ENCODE data around the gene RTN4RL1.

The RTN4RL1 gene

GRCh38 chr17:2058586-2059546 lies 33.7 kb upstream of the RTN4RL1 start:
- H3K27ac ChIP-seq = no peak overlapping the region

GRCh38 chr17:2057760-2058585 lies 32.8 kb upstream of the RTN4RL1 start:
- no peak for TF ChIP-seq CTCF (conservative IDR thresholded peaks at IDR 0.05)
- H3K27ac ChIP-seq = no peak overlapping the region

More at GRCh38 chr17:2058586-2059546, 33.7 kb upstream of the RTN4RL1 start:
- TF ChIP-seq CTCF (conservative IDR thresholded peaks at IDR 0.05) = peak; percentile 53; the same call in 1 of the 2 replicates

- no peak for TF ChIP-seq CTCF (conservative IDR thresholded peaks at IDR 0.05)
- H3K27ac ChIP-seq = no peak overlapping the region
These were observed 32.1 kb upstream of the RTN4RL1 start for GRCh38 chr17:2057175-2057759.

- H3K27ac ChIP-seq = no peak overlapping the region
- no peak for TF ChIP-seq CTCF (conservative IDR thresholded peaks at IDR 0.05)
These were observed 31.4 kb upstream of the RTN4RL1 start for GRCh38 chr17:2056206-2057174.

GRCh38 chr17:2055292-2056205 lies 30.4 kb upstream of the RTN4RL1 start:
- peak overlapping the region; percentile 54; the same call in 1 of the 2 replicates for H3K27ac ChIP-seq
- TF ChIP-seq CTCF (conservative IDR thresholded peaks at IDR 0.05) = no peak

Data from VCaP (cell line).